GM18498 (cell line): ENCODE data around the gene CIROP.

ENCODE experiments used
- ATAC-seq: cut with Tn5 transposase; IDR thresholded peaks from one replicate; pipeline ENCODE4 v1.9.1; 2021; ENCODE audit warnings: mild to moderate bottlenecking, moderate library complexity; ENCODE audit not compliant: unreplicated experiment

Gene CIROP

GRCh38 chr14:23052182-23052623, 52.6 kb downstream of the CIROP start:
- no peak for ATAC-seq

- ATAC-seq = no peak
These were observed 53.4 kb downstream of the CIROP start for GRCh38 chr14:23051141-23052057.
